Lower leg skin (tissue), 3 donors: ENCODE data around the gene FOXP4.

Experiments used
- POLR2A ChIP-seq, 2 donors: fragments of 450-650 bp; IDR thresholded peaks; one replicate each; pipeline ENCODE4 v1.6.1; 2016 to 2017; ENCODE audit warnings: antibody characterized with exemption in 2 of 2, mild to moderate bottlenecking in 1 of 2, moderate library complexity in 1 of 2
- TF ChIP-seq, protein P1 (sequence below), 3 donors: fragments of 450-650 bp; IDR thresholded peaks; one replicate each; pipeline ENCODE4 v1.5.1; 2016; ENCODE audit warnings: antibody characterized with exemption in 3 of 3, mild to moderate bottlenecking in 3 of 3, moderate library complexity in 2 of 3

DNA sequence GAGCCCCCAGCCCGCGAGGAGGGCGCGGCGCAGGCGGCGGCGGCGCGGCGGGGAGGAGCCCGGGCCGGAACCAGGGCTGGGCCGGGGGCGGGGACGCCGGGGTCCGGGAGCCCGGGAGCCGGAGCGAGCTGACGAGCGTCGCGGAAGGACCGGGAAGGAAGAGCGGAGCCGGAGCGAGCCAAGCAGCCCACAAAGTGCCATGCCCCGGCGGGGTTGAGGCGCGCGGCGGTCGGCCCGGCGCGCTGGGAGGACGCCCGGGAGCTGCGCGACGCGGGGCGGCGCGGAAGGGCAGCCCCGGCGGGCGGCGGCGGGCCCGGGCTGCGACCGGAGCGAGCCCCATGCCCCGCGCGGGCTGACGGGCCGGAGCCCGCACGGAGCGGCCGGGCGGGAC is 289 bp downstream of the FOXP4 start:
- no peak for TF ChIP-seq POLR2A (IDR thresholded peaks at IDR 0.05)
- TF ChIP-seq, protein P1, sequence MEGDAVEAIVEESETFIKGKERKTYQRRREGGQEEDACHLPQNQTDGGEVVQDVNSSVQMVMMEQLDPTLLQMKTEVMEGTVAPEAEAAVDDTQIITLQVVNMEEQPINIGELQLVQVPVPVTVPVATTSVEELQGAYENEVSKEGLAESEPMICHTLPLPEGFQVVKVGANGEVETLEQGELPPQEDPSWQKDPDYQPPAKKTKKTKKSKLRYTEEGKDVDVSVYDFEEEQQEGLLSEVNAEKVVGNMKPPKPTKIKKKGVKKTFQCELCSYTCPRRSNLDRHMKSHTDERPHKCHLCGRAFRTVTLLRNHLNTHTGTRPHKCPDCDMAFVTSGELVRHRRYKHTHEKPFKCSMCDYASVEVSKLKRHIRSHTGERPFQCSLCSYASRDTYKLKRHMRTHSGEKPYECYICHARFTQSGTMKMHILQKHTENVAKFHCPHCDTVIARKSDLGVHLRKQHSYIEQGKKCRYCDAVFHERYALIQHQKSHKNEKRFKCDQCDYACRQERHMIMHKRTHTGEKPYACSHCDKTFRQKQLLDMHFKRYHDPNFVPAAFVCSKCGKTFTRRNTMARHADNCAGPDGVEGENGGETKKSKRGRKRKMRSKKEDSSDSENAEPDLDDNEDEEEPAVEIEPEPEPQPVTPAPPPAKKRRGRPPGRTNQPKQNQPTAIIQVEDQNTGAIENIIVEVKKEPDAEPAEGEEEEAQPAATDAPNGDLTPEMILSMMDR (IDR thresholded peaks at IDR 0.05) = no peak
